Measurements from ENCODE around the gene FEN1. TPM values are rescaled to one million over a fixed set of nuclear protein-coding genes. Genes with fewer than 3 reads are reported as not detected.

FEN1 gene
- total RNA-seq, 2 experiments from 2014 or later = 98.6 to 118 TPM

GRCh38 chr11:61774411-61774810 is 18.3 kb upstream of the FEN1 start:
- no peak overlapping the region for H3K4me3 Mint-ChIP-seq
- no peak for DNase-seq
- peaks cover 2% of the 10 kb centered on the region for H3K27me3 Mint-ChIP-seq
- H3K36me3 Mint-ChIP-seq (ENCODE audit: low read depth) = no peaks in the 10 kb centered on the region
- H3K9me3 Mint-ChIP-seq = no peaks in the 10 kb centered on the region
- POLR2A ChIA-PET = no interaction called here
- CTCF ChIA-PET = interaction anchor here (1.2 kb wide), 1 partner anchor 13 kb away, joined by 4 read pairs; no protein-coding TSS in a partner anchor
- H3K4me1 Mint-ChIP-seq = peaks cover 32% of the 10 kb centered on the region
- no peak overlapping the region for H3K27ac Mint-ChIP-seq

- ChIA-PET CTCF (interaction anchor here (0.7 to 1.2 kb wide), 4 partner anchors 13 to 28 kb away, joined by 3 to 4 read pairs (median 4); no protein-coding TSS in a partner anchor), POLR2A (no interaction called here)
- Mint-ChIP-seq H3K27me3 (peaks cover 2% of the 10 kb centered on the region), H3K27ac (peak overlapping the region; percentile 79), H3K4me1 (peaks cover 32% of the 10 kb centered on the region), H3K9me3 (no peaks in the 10 kb centered on the region), H3K4me3 (no peak overlapping the region), H3K36me3 (ENCODE audit: low read depth) (no peaks in the 10 kb centered on the region)
- no peak for DNase-seq
Observed at GRCh38 chr11:61775106-61775505, 17.6 kb upstream of the FEN1 start.

GRCh38 chr11:61775606-61776554 is 16.8 kb upstream of the FEN1 start:
- H3K4me1 Mint-ChIP-seq = peaks cover 30% of the 10 kb centered on the region
- CTCF ChIA-PET = interaction anchor here (0.7 to 1.3 kb wide), 5 partner anchors 12 to 42 kb away, joined by 3 to 4 read pairs (median 3); no protein-coding TSS in a partner anchor
- no peaks in the 10 kb centered on the region for H3K9me3 Mint-ChIP-seq
- no peak overlapping the region for H3K4me3 Mint-ChIP-seq
- H3K36me3 Mint-ChIP-seq (ENCODE audit: low read depth) = no peaks in the 10 kb centered on the region
- no peak for DNase-seq
- H3K27me3 Mint-ChIP-seq = peaks cover 2% of the 10 kb centered on the region
- POLR2A ChIA-PET = no interaction called here
- peak overlapping the region; percentile 79 for H3K27ac Mint-ChIP-seq

- ChIA-PET POLR2A (no interaction called here), CTCF (interaction anchor here (0.6 to 1.3 kb wide), 5 partner anchors 10 to 68 kb away, joined by 3 to 4 read pairs (median 3); no protein-coding TSS in a partner anchor)
- Mint-ChIP-seq H3K9me3 (no peaks in the 10 kb centered on the region), H3K4me3 (peak overlapping the region; percentile 42), H3K27ac (no peak overlapping the region), H3K27me3 (peaks cover 2% of the 10 kb centered on the region), H3K36me3 (ENCODE audit: low read depth) (no peaks in the 10 kb centered on the region), H3K4me1 (peaks cover 25% of the 10 kb centered on the region)
- peak; percentile 75 for DNase-seq
Observed at GRCh38 chr11:61776561-61777075, 16.1 kb upstream of the FEN1 start.

- Mint-ChIP-seq H3K9me3 (no peaks in the 10 kb centered on the region), H3K36me3 (ENCODE audit: low read depth) (no peaks in the 10 kb centered on the region), H3K27me3 (peaks cover 2% of the 10 kb centered on the region), H3K27ac (peak overlapping the region; percentile 51), H3K4me1 (peaks cover 25% of the 10 kb centered on the region), H3K4me3 (peak overlapping the region; percentile 42)
- POLR2A ChIA-PET = no interaction called here
- peak; percentile 62 for DNase-seq
- CTCF ChIA-PET = interaction anchor here (0.6 to 1.1 kb wide), 3 partner anchors 9 to 69 kb away, joined by 3 read pairs; no protein-coding TSS in a partner anchor
Observed at GRCh38 chr11:61777234-61778090, 15.2 kb upstream of the FEN1 start.

GRCh38 chr11:61778357-61778886 is 14.3 kb upstream of the FEN1 start:
- H3K27me3 Mint-ChIP-seq = peaks cover 2% of the 10 kb centered on the region
- H3K9me3 Mint-ChIP-seq = no peaks in the 10 kb centered on the region
- H3K4me1 Mint-ChIP-seq = peaks cover 19% of the 10 kb centered on the region
- DNase-seq = no peak
- no peak overlapping the region for H3K4me3 Mint-ChIP-seq
- H3K36me3 Mint-ChIP-seq (ENCODE audit: low read depth) = no peaks in the 10 kb centered on the region
- H3K27ac Mint-ChIP-seq = peak overlapping the region; percentile 16
- CTCF ChIA-PET = no interaction called here
- POLR2A ChIA-PET = no interaction called here

GRCh38 chr11:61778920-61779650 is 13.6 kb upstream of the FEN1 start:
- no peak for DNase-seq
- Mint-ChIP-seq H3K27ac (peak overlapping the region; percentile 16), H3K36me3 (ENCODE audit: low read depth) (no peaks in the 10 kb centered on the region), H3K4me3 (no peak overlapping the region), H3K9me3 (no peaks in the 10 kb centered on the region), H3K4me1 (peaks cover 19% of the 10 kb centered on the region), H3K27me3 (peaks cover 2% of the 10 kb centered on the region)
- ChIA-PET CTCF (interaction anchor here (0.7 to 1.0 kb wide), 2 partner anchors 9 to 132 kb away, joined by 4 to 6 read pairs; no protein-coding TSS in a partner anchor), POLR2A (no interaction called here)

- H3K36me3 Mint-ChIP-seq (ENCODE audit: low read depth) = no peaks in the 10 kb centered on the region
- H3K4me3 Mint-ChIP-seq = no peak overlapping the region
- no peak overlapping the region for H3K27ac Mint-ChIP-seq
- H3K4me1 Mint-ChIP-seq = peaks cover 19% of the 10 kb centered on the region
- ChIA-PET POLR2A (no interaction called here), CTCF (interaction anchor here (0.6 to 1.2 kb wide), 6 partner anchors 8 to 132 kb away, joined by 3 to 6 read pairs (median 4); partner anchors contain the start of gene FEN1)
- DNase-seq = no peak
- H3K9me3 Mint-ChIP-seq = no peaks in the 10 kb centered on the region
- peaks cover 2% of the 10 kb centered on the region for H3K27me3 Mint-ChIP-seq
Observed at GRCh38 chr11:61779666-61780525, 12.8 kb upstream of the FEN1 start.

GRCh38 chr11:61780581-61781162 is 12.0 kb upstream of the FEN1 start:
- DNase-seq = no peak
- H3K27me3 Mint-ChIP-seq = peaks cover 2% of the 10 kb centered on the region
- peaks cover 17% of the 10 kb centered on the region for H3K4me1 Mint-ChIP-seq
- no peaks in the 10 kb centered on the region for H3K9me3 Mint-ChIP-seq
- ChIA-PET POLR2A (no interaction called here), CTCF (interaction anchor here (0.6 to 1.2 kb wide), 4 partner anchors 9 to 21 kb away, joined by 3 to 5 read pairs (median 3); partner anchors contain the start of gene FEN1)
- H3K27ac Mint-ChIP-seq = no peak overlapping the region
- H3K36me3 Mint-ChIP-seq (ENCODE audit: low read depth) = no peaks in the 10 kb centered on the region
- no peak overlapping the region for H3K4me3 Mint-ChIP-seq

- Mint-ChIP-seq H3K27me3 (peaks cover under 1% of the 10 kb centered on the region), H3K4me1 (peaks cover 15% of the 10 kb centered on the region), H3K36me3 (ENCODE audit: low read depth) (no peaks in the 10 kb centered on the region), H3K4me3 (no peak overlapping the region), H3K27ac (no peak overlapping the region), H3K9me3 (no peaks in the 10 kb centered on the region)
- ChIA-PET CTCF (no interaction called here), POLR2A (no interaction called here)
- DNase-seq = no peak
Observed at GRCh38 chr11:61781585-61781984, 11.1 kb upstream of the FEN1 start.

GRCh38 chr11:61782299-61782698 is 10.4 kb upstream of the FEN1 start:
- H3K4me1 Mint-ChIP-seq = peaks cover 8% of the 10 kb centered on the region
- CTCF ChIA-PET = interaction anchor here (1.4 kb wide), 1 partner anchor 9 kb away, joined by 3 read pairs; no protein-coding TSS in a partner anchor
- no peaks in the 10 kb centered on the region for H3K27me3 Mint-ChIP-seq
- no peak overlapping the region for H3K4me3 Mint-ChIP-seq
- POLR2A ChIA-PET = no interaction called here
- no peak for DNase-seq
- peak overlapping the region; percentile 54 for H3K27ac Mint-ChIP-seq
- no peaks in the 10 kb centered on the region for H3K9me3 Mint-ChIP-seq
- peaks cover under 1% of the 10 kb centered on the region for H3K36me3 Mint-ChIP-seq (ENCODE audit: low read depth)
